GM19023 (cell line): Measurements from ENCODE around the gene DDX42.
"Not testable (repeated sequence)": the region's sequence is repeated elsewhere in the genome, so short reads cannot be mapped to it uniquely, and the experiment has no call there.

ENCODE experiments used
- ATAC-seq: cut with Tn5 transposase; IDR thresholded peaks from one replicate; pipeline ENCODE4 v1.9.1; 2021; ENCODE audit warnings: mild to moderate bottlenecking, moderate library complexity; ENCODE audit not compliant: unreplicated experiment

The DDX42 gene

GRCh38 chr17:63780507-63780906, 6.5 kb downstream of the DDX42 start:
- no peak for ATAC-seq

GRCh38 chr17:63780928-63781327, 7.0 kb downstream of the DDX42 start:
- ATAC-seq: no peak

- no peak for ATAC-seq
Observed at GRCh38 chr17:63783522-63783921, 9.6 kb downstream of the DDX42 start.

GRCh38 chr17:63785556-63785955, 11.6 kb downstream of the DDX42 start:
- no peak for ATAC-seq

GRCh38 chr17:63786117-63786516, 12.1 kb downstream of the DDX42 start:
- no peak for ATAC-seq

- ATAC-seq: no peak
Observed at GRCh38 chr17:63786971-63787711, 13.2 kb downstream of the DDX42 start.

GRCh38 chr17:63790057-63790456, 16.1 kb downstream of the DDX42 start:
- ATAC-seq: no peak

- ATAC-seq: no peak
Observed at GRCh38 chr17:63792055-63792729, 18.2 kb downstream of the DDX42 start.

GRCh38 chr17:63796375-63796774, 22.4 kb downstream of the DDX42 start:
- not testable (repeated sequence) for ATAC-seq

GRCh38 chr17:63798572-63799106, 24.7 kb downstream of the DDX42 start:
- ATAC-seq: no peak

- ATAC-seq: no peak
Observed at GRCh38 chr17:63800783-63801182, 26.8 kb downstream of the DDX42 start.

- ATAC-seq: no peak
Observed at GRCh38 chr17:63804328-63804727, 30.4 kb downstream of the DDX42 start.

- ATAC-seq: no peak
Observed at GRCh38 chr17:63805591-63805990, 31.6 kb downstream of the DDX42 start.

- no peak for ATAC-seq
Observed at GRCh38 chr17:63809970-63810369, 36.0 kb downstream of the DDX42 start.

- ATAC-seq: no peak
Observed at GRCh38 chr17:63816123-63816522, 42.2 kb downstream of the DDX42 start.

GRCh38 chr17:63816669-63817068, 42.7 kb downstream of the DDX42 start:
- no peak for ATAC-seq

- ATAC-seq: no peak
Observed at GRCh38 chr17:63817736-63818385, 43.9 kb downstream of the DDX42 start.

- no peak for ATAC-seq
Observed at GRCh38 chr17:63819131-63819530, 45.2 kb downstream of the DDX42 start.

GRCh38 chr17:63819585-63820537, 45.9 kb downstream of the DDX42 start:
- ATAC-seq: no peak

- ATAC-seq: no peak
Observed at GRCh38 chr17:63820963-63821561, 47.1 kb downstream of the DDX42 start.
